ENCODE data around the gene SLC7A7. TPM values are rescaled to one million over a fixed set of nuclear protein-coding genes. Genes with fewer than 3 reads are reported as not detected.

Gene SLC7A7
- polyA plus RNA-seq, 4 donors, result 9.6 to 138 (median 77.1) TPM

Other genes starting within 250 kb of the SLC7A7 start
- gene DAD1, start 226.2 kb downstream of the SLC7A7 start, polyA plus RNA-seq (ENCODE audit: insufficient read length in 4 of 4), result 100 to 1,000 TPM; 197 to 302 (median 261) TPM
- gene ABHD4, start 217.1 kb downstream of the SLC7A7 start, polyA plus RNA-seq (ENCODE audit: insufficient read length in 4 of 4), result 10 to 100 TPM; 30.1 to 48.4 (median 46.6) TPM
- under 1 TPM; 0.07 to 0.43 (median 0.18) TPM for gene OR6J1, start 171.1 kb downstream of the SLC7A7 start, polyA plus RNA-seq (ENCODE audit: insufficient read length in 4 of 4)
- 100 to 1,000 TPM; 106 to 144 (median 139) TPM for gene OXA1L, start 48.7 kb downstream of the SLC7A7 start, polyA plus RNA-seq (ENCODE audit: insufficient read length in 4 of 4)
- 100 to 1,000 TPM in 1 of 4 donors, 10 to 100 TPM in 3; 50.2 to 110 (median 73.4) TPM for gene MRPL52, start 14.5 kb upstream of the SLC7A7 start, polyA plus RNA-seq (ENCODE audit: insufficient read length in 4 of 4)
- gene MMP14, start 21.1 kb upstream of the SLC7A7 start, polyA plus RNA-seq (ENCODE audit: insufficient read length in 4 of 4), result 100 to 1,000 TPM; 137 to 349 (median 150) TPM
- 10 to 100 TPM; 69.4 to 93.8 (median 78.1) TPM for gene LRP10, start 56.3 kb upstream of the SLC7A7 start, polyA plus RNA-seq (ENCODE audit: insufficient read length in 4 of 4)
- gene REM2, start 67.8 kb upstream of the SLC7A7 start, polyA plus RNA-seq (ENCODE audit: insufficient read length in 4 of 4), result 1 to 10 TPM in 3 of 4 donors, under 1 TPM in 1; 0.87 to 2.0 (median 1.3) TPM
- 100 to 1,000 TPM; 103 to 137 (median 122) TPM for gene RBM23, start 103.7 kb upstream of the SLC7A7 start, polyA plus RNA-seq (ENCODE audit: insufficient read length in 4 of 4)
- 100 to 1,000 TPM in 3 of 4 donors, 10 to 100 TPM in 1; 89.7 to 154 (median 139) TPM for gene PRMT5, start 113.9 kb upstream of the SLC7A7 start, polyA plus RNA-seq (ENCODE audit: insufficient read length in 4 of 4)
- gene HAUS4, start 141.7 kb upstream of the SLC7A7 start, polyA plus RNA-seq (ENCODE audit: insufficient read length in 4 of 4), result 10 to 100 TPM; 39.7 to 68.1 (median 58.2) TPM
- 10 to 100 TPM; 47.7 to 100.0 (median 80.2) TPM for gene AJUBA, start 167.1 kb upstream of the SLC7A7 start, polyA plus RNA-seq (ENCODE audit: insufficient read length in 4 of 4)
- gene C14orf93, start 194.7 kb upstream of the SLC7A7 start, polyA plus RNA-seq (ENCODE audit: insufficient read length in 4 of 4), result 10 to 100 TPM; 13.7 to 26.8 (median 19.1) TPM
- gene PSMB5, start 219.5 kb upstream of the SLC7A7 start, polyA plus RNA-seq (ENCODE audit: insufficient read length in 4 of 4), result 100 to 1,000 TPM; 183 to 222 (median 205) TPM
- not detected for gene PSMB11, start 226.8 kb upstream of the SLC7A7 start, polyA plus RNA-seq (ENCODE audit: insufficient read length in 4 of 4)
- gene CDH24, start 242.1 kb upstream of the SLC7A7 start, polyA plus RNA-seq (ENCODE audit: insufficient read length in 4 of 4), result 10 to 100 TPM; 17.9 to 44.0 (median 29.7) TPM